ENCODE data around the gene CTCF. TPM values are rescaled to one million over a fixed set of nuclear protein-coding genes. Genes with fewer than 3 reads are reported as not detected.

Gene CTCF
- total RNA-seq, 1 donor from 2014 or later, result 54.6 TPM

GRCh38 chr16:67663877-67664222 lies 101.5 kb downstream of the CTCF start:
- no peak for DNase-seq (ENCODE audit: low spot score)

GRCh38 chr16:67664258-67664657 lies 101.9 kb downstream of the CTCF start:
- DNase-seq (ENCODE audit: low spot score), result no peak

- no peak for DNase-seq (ENCODE audit: low spot score)
Measured at GRCh38 chr16:67664871-67665270, 102.5 kb downstream of the CTCF start.

GRCh38 chr16:67665598-67665997 lies 103.3 kb downstream of the CTCF start:
- DNase-seq (ENCODE audit: low spot score), result no peak

GRCh38 chr16:67666032-67666551 lies 103.8 kb downstream of the CTCF start:
- DNase-seq (ENCODE audit: low spot score), result no peak

GRCh38 chr16:67666559-67667452 lies 104.5 kb downstream of the CTCF start, which contains the start of the genes C16orf86 and ENKD1:
C16orf86 (plus strand) TSS chr16:67666814; CDS start chr16:67666971, 157 bp downstream.
ENKD1 (minus strand) TSS chr16:67666750; CDS start chr16:67666442, 308 bp downstream.
- DNase-seq (ENCODE audit: low spot score), result peak; percentile 84

GRCh38 chr16:67667453-67667816 lies 105.1 kb downstream of the CTCF start:
- no peak for DNase-seq (ENCODE audit: low spot score)

- peak; percentile 89 for DNase-seq (ENCODE audit: low spot score)
Measured at GRCh38 chr16:67667817-67668494, 105.6 kb downstream of the CTCF start.

- DNase-seq (ENCODE audit: low spot score), result no peak
Measured at GRCh38 chr16:67668495-67669157, 106.3 kb downstream of the CTCF start.

GRCh38 chr16:67669499-67670101 lies 107.3 kb downstream of the CTCF start:
- DNase-seq (ENCODE audit: low spot score), result no peak

- DNase-seq (ENCODE audit: low spot score), result no peak
Measured at GRCh38 chr16:67672306-67672705, 110.0 kb downstream of the CTCF start.

- DNase-seq (ENCODE audit: low spot score), result no peak
Measured at GRCh38 chr16:67672739-67673662, 110.7 kb downstream of the CTCF start.

- peak; percentile 79 for DNase-seq (ENCODE audit: low spot score)
Measured at GRCh38 chr16:67673712-67674580, 111.6 kb downstream of the CTCF start.

- peak; percentile 48 for DNase-seq (ENCODE audit: low spot score)
Measured at GRCh38 chr16:67674851-67675578, 112.7 kb downstream of the CTCF start.

- DNase-seq (ENCODE audit: low spot score), result no peak
Measured at GRCh38 chr16:67675579-67675935, 113.2 kb downstream of the CTCF start.

- DNase-seq (ENCODE audit: low spot score), result no peak
Measured at GRCh38 chr16:67675999-67676398, 113.7 kb downstream of the CTCF start.

GRCh38 chr16:67676516-67676915 lies 114.2 kb downstream of the CTCF start:
- DNase-seq (ENCODE audit: low spot score), result no peak

GRCh38 chr16:67676939-67677338 lies 114.6 kb downstream of the CTCF start:
- DNase-seq (ENCODE audit: low spot score), result no peak

- DNase-seq (ENCODE audit: low spot score), result no peak
Measured at GRCh38 chr16:67677712-67678111, 115.4 kb downstream of the CTCF start.

Data from ureter (tissue), 1 donor.